ENCODE measurements around the gene DMXL2. TPM values are rescaled to one million over a fixed set of nuclear protein-coding genes. Genes with fewer than 3 reads are reported as not detected.
"Not testable (repeated sequence)": the region's sequence is repeated elsewhere in the genome, so short reads cannot be mapped to it uniquely, and the experiment has no call there.

DMXL2 gene
- total RNA-seq, 2 experiments from 2014 or later: 9.0 to 9.3 TPM

DNA sequence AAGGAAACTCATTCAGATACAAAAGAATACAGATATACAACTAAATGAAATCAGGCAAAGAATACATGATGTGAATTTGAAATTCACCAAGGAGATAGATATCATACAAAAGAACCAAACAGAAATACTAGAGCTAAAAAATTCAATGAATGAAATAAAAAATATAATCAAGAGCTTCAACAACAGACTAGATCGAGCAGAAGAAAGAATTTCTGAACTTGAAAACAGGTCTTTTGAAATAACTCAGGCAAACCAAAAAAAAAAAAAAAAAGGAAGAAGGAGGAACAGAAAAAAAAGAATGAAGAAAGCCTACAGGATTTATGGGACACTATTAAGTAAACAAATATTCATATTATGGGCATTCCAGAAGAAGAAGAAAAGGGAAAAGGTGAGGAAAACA, 137.8 kb downstream of the DMXL2 start:
- ChIA-PET POLR2A (no interaction called here), CTCF (no interaction called here)
- Mint-ChIP-seq H3K4me1 (no peaks in the 10 kb centered on the region), H3K27me3 (no peaks in the 10 kb centered on the region), H3K27ac (no peak overlapping the region), H3K9me3 (peaks cover 25% of the 10 kb centered on the region), H3K4me3 (no peak overlapping the region), H3K36me3 (ENCODE audit: low read depth) (peaks cover 21% of the 10 kb centered on the region)
- DNase-seq: no peak

DNA sequence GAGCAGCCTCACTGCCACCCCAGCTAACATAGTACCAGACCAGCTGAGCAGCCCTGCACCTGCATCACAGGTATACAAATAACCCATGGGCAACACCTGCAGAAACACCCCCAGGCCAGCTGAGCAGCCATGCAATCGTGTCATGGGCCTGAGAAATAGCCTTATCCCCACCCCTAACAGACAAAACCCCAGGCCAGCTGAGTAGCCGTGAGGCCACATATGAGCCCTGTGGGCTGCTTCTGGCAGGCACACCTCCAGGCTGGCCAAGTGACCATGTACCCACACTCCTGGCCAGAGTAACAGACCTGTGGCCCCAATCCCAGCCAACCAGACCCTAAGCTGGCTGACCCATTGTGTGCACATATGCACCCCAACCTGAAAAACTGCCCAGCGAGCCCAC, 138.6 kb downstream of the DMXL2 start:
- H3K4me1 Mint-ChIP-seq: no peaks in the 10 kb centered on the region
- CTCF ChIA-PET: no interaction called here
- H3K4me3 Mint-ChIP-seq: no peak overlapping the region

DNA sequence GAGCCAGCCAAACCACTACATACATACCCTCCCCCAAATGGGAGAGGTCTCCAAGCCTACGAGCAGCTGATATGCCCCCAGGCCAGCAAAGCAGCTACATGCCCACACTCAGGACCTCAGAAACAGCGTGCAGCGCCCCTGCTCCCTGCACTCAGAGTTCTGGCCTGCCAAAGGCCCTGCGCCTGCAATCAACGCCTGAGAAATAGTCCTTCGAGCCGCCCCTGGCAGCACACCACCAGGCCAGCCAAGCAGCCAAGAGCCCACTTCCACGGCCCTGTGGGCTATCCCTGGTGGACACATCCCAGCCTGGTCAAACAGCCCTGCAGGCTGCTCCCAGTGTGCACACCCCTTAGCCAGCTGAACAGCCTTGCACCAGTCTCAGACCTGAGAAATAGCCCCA, 139.1 kb downstream of the DMXL2 start:
- CTCF ChIA-PET: no interaction called here
- POLR2A ChIA-PET: no interaction called here
- no peak overlapping the region for H3K4me3 Mint-ChIP-seq
- no peak overlapping the region for H3K27ac Mint-ChIP-seq
- no peak for DNase-seq
- peaks cover 25% of the 10 kb centered on the region for H3K9me3 Mint-ChIP-seq
- peaks cover 21% of the 10 kb centered on the region for H3K36me3 Mint-ChIP-seq (ENCODE audit: low read depth)
- no peaks in the 10 kb centered on the region for H3K4me1 Mint-ChIP-seq
- no peaks in the 10 kb centered on the region for H3K27me3 Mint-ChIP-seq

More for the DNA sequence above, 138.6 kb downstream of the DMXL2 start:
- POLR2A ChIA-PET: no interaction called here
- H3K27ac Mint-ChIP-seq: no peak overlapping the region
- peaks cover 25% of the 10 kb centered on the region for H3K9me3 Mint-ChIP-seq
- H3K27me3 Mint-ChIP-seq: no peaks in the 10 kb centered on the region
- H3K36me3 Mint-ChIP-seq (ENCODE audit: low read depth): peaks cover 21% of the 10 kb centered on the region
- DNase-seq: no peak

DNA sequence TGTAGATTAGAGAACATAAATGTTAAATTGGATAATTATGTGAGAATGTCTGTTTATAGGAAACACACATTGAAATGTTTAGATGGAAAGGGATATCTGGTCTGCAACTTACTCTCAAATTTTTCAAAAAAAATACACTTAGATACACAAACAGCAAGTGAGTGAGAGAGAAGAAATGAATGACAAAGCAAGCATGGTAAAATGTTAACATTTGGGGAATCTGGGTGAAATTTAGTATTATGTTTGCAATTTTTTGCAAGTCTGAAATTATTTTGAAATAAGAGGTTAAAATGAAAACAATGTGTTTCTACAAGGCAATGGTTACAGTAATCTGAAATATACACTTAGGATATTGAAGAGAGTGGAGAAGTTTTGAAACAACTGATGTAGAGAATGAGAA, 146.8 kb downstream of the DMXL2 start:
- CTCF ChIA-PET: no interaction called here
- no peaks in the 10 kb centered on the region for H3K36me3 Mint-ChIP-seq (ENCODE audit: low read depth)
- POLR2A ChIA-PET: no interaction called here
- H3K4me3 Mint-ChIP-seq: no peak overlapping the region
- DNase-seq: no peak
- no peaks in the 10 kb centered on the region for H3K9me3 Mint-ChIP-seq
- H3K27me3 Mint-ChIP-seq: no peaks in the 10 kb centered on the region
- no peaks in the 10 kb centered on the region for H3K4me1 Mint-ChIP-seq
- no peak overlapping the region for H3K27ac Mint-ChIP-seq

DNA sequence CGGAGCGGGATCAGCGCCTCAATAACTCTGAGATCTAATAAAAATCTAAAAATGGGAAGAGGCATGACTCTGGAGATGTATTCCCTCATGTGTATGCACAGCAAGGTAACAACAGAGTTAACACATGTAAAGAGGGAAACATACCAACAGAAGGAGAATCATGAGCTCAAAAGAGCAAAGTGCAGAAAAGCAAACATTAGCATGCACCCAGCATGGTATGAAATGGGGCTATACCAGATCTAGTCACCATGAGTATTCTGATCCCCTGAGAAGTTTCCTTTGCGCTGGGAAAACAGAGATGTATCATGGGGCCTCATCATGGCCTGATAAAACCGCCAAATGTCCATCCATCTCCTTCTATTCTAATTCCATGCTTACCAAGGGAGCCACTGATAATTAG, 152.1 kb downstream of the DMXL2 start:
- Mint-ChIP-seq H3K4me3 (no peak overlapping the region), H3K4me1 (no peaks in the 10 kb centered on the region), H3K27me3 (no peaks in the 10 kb centered on the region), H3K27ac (no peak overlapping the region), H3K36me3 (ENCODE audit: low read depth) (no peaks in the 10 kb centered on the region), H3K9me3 (no peaks in the 10 kb centered on the region)
- POLR2A ChIA-PET: no interaction called here
- DNase-seq: no peak
- CTCF ChIA-PET: interaction anchor here (0.8 kb wide), 1 partner anchor 24 kb away, joined by 3 read pairs; no protein-coding TSS in a partner anchor

DNA sequence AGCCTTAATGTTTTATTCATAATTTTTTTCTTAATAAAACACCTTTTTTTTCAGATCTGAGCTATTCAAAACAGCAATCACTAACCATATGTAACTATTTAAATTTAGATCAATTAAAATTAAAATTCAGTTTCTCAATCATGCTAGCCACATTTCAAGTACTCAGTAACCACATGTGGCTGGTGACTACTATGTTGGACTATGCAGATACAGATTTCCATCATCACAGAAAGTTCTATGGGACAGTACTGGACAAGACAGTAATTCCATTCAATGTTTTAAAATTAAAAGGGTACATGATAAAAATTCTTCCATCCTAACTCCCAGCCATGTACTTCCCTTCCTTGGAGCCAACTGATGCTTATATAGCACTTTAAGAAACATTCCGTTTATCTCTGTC, 161.8 kb downstream of the DMXL2 start:
- DNase-seq: no peak
- CTCF ChIA-PET: no interaction called here
- Mint-ChIP-seq H3K36me3 (ENCODE audit: low read depth) (no peaks in the 10 kb centered on the region), H3K27me3 (no peaks in the 10 kb centered on the region), H3K9me3 (no peaks in the 10 kb centered on the region), H3K4me3 (no peak overlapping the region), H3K4me1 (no peaks in the 10 kb centered on the region), H3K27ac (no peak overlapping the region)
- POLR2A ChIA-PET: no interaction called here

DNA sequence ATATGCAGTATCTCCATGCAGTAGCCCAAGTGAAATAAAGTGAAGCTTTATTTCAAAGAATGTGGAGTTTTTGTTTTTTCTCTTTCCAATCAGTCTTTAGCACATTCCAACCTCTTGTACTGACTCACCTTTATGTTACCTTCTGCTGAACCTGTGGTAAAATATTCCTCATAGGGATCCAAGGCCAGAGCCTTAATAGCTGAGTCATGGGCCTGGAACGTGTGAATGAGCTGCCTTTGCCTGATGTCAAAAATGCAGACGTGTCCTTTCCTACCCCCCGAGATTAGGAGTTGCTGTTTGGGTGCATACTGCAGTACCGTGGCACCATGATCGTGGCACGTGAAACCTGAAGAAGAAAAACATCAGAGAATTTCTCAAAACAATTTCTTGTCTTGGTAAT, 172.6 kb downstream of the DMXL2 start:
- ChIA-PET CTCF (no interaction called here), POLR2A (no interaction called here)
- Mint-ChIP-seq H3K27ac (no peak overlapping the region), H3K9me3 (no peaks in the 10 kb centered on the region), H3K4me3 (no peak overlapping the region), H3K27me3 (no peaks in the 10 kb centered on the region), H3K36me3 (ENCODE audit: low read depth) (peaks cover 6% of the 10 kb centered on the region), H3K4me1 (no peaks in the 10 kb centered on the region)
- no peak for DNase-seq

DNA sequence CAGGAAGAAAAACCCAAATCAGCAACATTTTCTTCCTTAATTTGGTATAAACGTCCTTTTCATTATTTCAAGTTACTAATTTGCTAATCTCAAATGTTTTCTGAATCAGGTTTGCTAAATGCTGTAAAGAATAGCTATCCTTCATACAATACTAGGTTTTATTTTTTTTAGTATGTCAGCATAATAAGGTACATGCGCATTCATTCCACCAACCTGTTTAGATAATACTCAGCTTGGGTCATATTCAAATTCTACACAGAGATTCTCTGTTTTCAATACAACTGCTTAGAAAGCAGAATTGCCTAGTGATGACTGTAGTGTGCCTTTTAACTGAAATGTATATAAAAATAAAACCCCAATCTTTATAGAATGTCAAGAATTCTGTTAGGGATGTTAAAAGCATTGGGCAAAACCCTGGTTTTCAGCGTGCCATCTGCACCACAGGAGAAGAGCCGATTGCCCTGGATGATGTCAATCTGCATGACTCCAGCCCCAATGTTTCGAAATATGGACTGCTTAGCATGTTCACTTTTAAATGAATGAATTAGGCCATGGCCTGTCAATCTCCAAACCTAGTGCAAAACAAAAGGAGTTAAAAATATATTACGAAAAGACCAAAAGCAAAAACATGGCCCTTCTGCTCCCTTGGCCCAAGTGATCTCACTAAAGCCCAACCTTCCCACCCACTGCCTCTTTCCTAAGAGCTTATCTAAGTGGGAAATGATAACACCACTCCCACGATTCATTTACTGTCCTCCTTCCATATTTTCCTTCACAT, 173.8 kb downstream of the DMXL2 start:
- ChIA-PET CTCF (no interaction called here), POLR2A (no interaction called here)
- Mint-ChIP-seq H3K27me3 (no peaks in the 10 kb centered on the region), H3K36me3 (ENCODE audit: low read depth) (peaks cover 6% of the 10 kb centered on the region), H3K4me3 (no peak overlapping the region), H3K9me3 (no peaks in the 10 kb centered on the region), H3K4me1 (no peaks in the 10 kb centered on the region), H3K27ac (no peak overlapping the region)
- DNase-seq: no peak

DNA sequence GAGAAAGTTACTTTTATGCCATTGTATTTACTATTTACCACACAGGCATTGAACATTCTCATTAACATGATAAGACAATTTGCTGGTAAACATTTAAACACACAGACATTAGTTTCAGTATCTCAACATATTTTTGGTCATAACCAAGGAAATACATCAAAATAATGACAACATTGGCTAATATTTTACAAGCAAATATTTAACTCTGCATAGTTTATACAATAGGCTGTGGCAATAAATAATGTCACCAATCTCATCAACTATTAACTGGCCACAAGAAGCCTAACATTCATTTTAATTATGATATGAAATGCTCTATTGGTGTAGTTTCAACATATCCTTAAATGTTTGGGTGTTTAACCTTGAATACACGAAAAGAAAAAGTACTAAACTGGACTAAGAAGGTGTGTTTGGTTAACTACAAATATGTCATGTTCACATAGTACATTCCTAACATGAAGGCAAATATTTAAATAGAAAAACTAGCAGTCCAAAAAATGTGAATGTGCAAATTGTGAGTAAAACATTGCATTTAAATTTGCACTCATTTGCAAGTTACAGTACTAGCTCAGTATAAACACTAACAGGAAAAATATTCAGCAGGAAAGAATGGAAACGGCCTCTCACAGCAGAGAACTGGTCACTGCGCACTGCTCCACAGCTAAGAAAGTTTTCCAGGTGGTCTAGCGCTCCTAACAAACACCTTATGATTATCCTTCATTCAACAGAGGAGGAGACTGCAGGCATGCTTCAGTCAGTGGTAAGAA, 174.5 kb downstream of the DMXL2 start:
- Mint-ChIP-seq H3K4me1 (no peaks in the 10 kb centered on the region), H3K4me3 (no peak overlapping the region), H3K27ac (no peak overlapping the region), H3K9me3 (no peaks in the 10 kb centered on the region), H3K27me3 (no peaks in the 10 kb centered on the region), H3K36me3 (ENCODE audit: low read depth) (peaks cover 6% of the 10 kb centered on the region)
- CTCF ChIA-PET: no interaction called here
- POLR2A ChIA-PET: no interaction called here
- no peak for DNase-seq

DNA sequence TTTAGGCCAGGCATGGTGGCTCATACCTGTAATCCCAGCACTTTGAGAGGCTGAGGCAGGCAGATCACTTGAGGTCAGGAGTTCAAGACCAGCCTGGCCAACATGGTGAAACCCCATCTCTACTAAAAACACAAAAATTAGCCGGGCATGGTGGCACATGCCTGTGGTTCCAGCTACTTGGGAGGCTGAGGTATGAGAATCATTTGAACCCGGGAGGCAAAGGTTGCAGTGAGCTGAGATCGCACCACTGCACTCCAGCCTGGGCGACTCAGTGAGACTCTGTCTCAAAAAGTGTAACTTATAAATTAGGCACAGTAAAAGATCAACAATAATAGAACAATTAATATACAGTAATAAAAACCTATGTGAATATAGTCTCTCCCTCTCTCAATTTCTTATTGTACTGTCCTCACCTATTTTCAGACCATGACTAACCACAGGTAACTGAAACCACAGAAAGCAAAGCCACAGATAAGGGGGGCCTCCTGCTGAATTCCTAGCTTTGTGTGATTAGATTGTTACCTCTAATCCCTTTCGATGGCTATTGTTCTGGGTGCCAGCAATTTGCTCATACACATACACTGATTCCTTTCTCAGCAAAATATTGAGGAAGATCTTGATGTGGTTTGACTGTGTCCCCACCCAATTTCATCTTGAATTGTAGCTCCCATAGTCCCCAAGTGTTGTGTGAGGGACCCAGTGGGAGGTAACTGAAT, 176.4 kb downstream of the DMXL2 start:
- POLR2A ChIA-PET; H3K27ac Mint-ChIP-seq; H3K4me3 Mint-ChIP-seq; H3K9me3 Mint-ChIP-seq; DNase-seq; CTCF ChIA-PET; H3K4me1 Mint-ChIP-seq; H3K36me3 Mint-ChIP-seq (ENCODE audit: low read depth); H3K27me3 Mint-ChIP-seq: not testable (repeated sequence)

DNA sequence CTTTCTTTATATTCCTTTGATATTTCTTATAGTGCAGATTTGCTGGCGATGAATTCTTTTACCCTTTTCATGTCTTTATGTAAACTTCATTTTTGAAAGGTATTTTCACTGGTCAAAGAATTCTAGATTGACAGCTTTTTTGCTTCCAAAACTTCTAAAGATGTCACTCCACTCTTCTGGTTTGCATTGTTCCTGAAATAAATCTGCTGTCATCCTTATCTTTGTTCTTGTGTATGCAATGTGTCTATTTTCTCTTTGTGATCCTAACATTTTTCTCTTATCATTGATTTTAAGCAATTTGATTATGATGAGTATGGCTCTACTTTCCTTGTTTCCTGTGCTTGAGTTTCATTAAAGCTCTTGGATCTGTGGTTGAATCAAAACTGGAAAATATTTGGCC, 177.8 kb downstream of the DMXL2 start:
- CTCF ChIA-PET: no interaction called here
- peaks cover 2% of the 10 kb centered on the region for H3K27me3 Mint-ChIP-seq
- POLR2A ChIA-PET: no interaction called here
- no peak for DNase-seq
- H3K4me1 Mint-ChIP-seq: no peaks in the 10 kb centered on the region
- H3K27ac Mint-ChIP-seq: no peak overlapping the region
- peaks cover under 1% of the 10 kb centered on the region for H3K36me3 Mint-ChIP-seq (ENCODE audit: low read depth)
- H3K9me3 Mint-ChIP-seq: no peaks in the 10 kb centered on the region
- no peak overlapping the region for H3K4me3 Mint-ChIP-seq

DNA sequence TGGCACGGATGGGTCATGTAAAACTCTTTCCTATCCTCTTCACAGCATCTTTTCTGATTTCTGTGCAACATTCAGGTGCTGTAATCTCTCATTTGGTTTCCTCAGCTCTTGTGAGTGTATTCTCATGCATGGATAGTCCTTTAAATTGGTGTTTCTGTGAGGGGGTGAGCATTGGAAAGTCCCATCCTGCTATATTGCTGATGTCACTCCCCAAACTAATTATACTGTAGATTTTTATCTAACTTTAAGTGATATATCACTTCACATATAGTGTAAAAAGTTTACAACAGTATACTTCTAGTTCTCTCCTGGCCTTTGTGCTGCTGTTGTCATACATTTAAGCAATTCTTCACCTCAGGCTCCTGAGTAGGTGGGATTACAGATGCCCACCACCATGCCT, 178.5 kb downstream of the DMXL2 start:
- peaks cover 8% of the 10 kb centered on the region for H3K27me3 Mint-ChIP-seq
- ChIA-PET CTCF (no interaction called here), POLR2A (no interaction called here)
- H3K9me3 Mint-ChIP-seq: no peaks in the 10 kb centered on the region
- DNase-seq: no peak
- H3K27ac Mint-ChIP-seq: no peak overlapping the region
- H3K4me3 Mint-ChIP-seq: no peak overlapping the region
- H3K4me1 Mint-ChIP-seq: no peaks in the 10 kb centered on the region
- H3K36me3 Mint-ChIP-seq (ENCODE audit: low read depth): no peaks in the 10 kb centered on the region

DNA sequence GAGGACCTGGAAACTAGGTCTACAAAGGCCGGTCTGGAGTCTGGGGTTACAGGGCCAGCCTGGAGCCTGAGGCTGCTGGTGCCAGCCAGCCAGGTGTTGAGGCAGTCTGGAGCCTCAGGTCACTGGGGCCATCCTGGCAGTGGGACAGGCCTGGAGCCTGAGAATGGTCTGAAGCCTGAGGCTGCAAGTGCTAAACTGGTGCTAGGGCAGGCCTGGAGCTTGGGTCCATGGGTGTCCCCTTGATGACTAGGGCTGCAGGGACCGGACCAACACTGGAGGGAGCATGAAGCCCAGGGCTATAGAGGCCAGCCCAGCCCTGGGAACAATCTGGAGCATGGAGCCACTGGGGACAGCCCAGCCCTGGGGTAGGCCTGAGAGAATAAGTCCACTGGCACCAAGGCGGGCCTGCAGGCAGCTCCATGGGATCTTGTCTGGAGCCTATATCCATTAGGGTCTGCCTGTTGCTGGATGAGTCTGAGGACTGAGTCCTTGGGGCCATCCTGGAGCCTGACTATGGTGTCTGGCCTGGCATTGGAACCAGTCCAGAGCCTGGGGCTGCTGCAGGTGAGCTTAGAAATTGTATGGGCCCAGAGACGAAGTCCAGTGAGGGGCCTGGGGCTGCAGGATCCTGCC, 179.2 kb downstream of the DMXL2 start:
- Mint-ChIP-seq H3K4me3 (no peak overlapping the region), H3K27ac (no peak overlapping the region), H3K27me3 (peaks cover 13% of the 10 kb centered on the region), H3K9me3 (no peaks in the 10 kb centered on the region), H3K36me3 (ENCODE audit: low read depth) (no peaks in the 10 kb centered on the region), H3K4me1 (no peaks in the 10 kb centered on the region)
- ChIA-PET CTCF (no interaction called here), POLR2A (no interaction called here)
- DNase-seq: no peak

Data from activated CD4-positive, alpha-beta T cell treated with anti-CD3 and anti-CD28 coated beads, Interleukin-2, amount 10 ng/mL, durations not matched to agents 7 days and 5 days (primary cell).